ENCODE data around the gene CEP112.

GRCh38 chr17:65841089-65841488 lies 350.8 kb downstream of the CEP112 start:
- TF ChIP-seq EZH2phosphoT487 (IDR thresholded peaks at IDR 0.05; ENCODE audit: low read length) (no peak), CTCF (IDR thresholded peaks at IDR 0.05; ENCODE audit: low read length) (no peak)

All from MM.1S (cell line).